Liver (tissue), 9 donors: ENCODE results near the gene ATRX. TPM values are rescaled to one million over a fixed set of nuclear protein-coding genes. Genes with fewer than 3 reads are reported as not detected.

Source experiments
- DNase-seq: peaks from one replicate; pipeline ENCODE4 v3.0.0-alpha.2; 2017; ENCODE audit warnings: low spot score
- H3K27ac ChIP-seq, 2 donors: one replicate each; pipeline ENCODE4 v1.7.0; 2013; ENCODE audit warnings: inconsistent platforms in 2 of 2, low read length in 2 of 2, control low read depth in 1 of 2, low read depth in 1 of 2, mild to moderate bottlenecking in 1 of 2
- H3K27me3 ChIP-seq, 4 donors: one replicate each; pipeline versions ENCODE4 v1.6.1 to v1.7.0; 2013; ENCODE audit warnings: low read length in 3 of 4, inconsistent platforms in 1 of 4, mild to moderate bottlenecking in 1 of 4, moderate library complexity in 1 of 4; ENCODE audit not compliant: control insufficient read depth in 4 of 4, insufficient read depth in 4 of 4
- H3K36me3 ChIP-seq, 4 donors: one replicate each; pipeline versions ENCODE4 v1.6.1 to v1.7.0; 2013; ENCODE audit warnings: low read length in 3 of 4, mild to moderate bottlenecking in 3 of 4, low read depth in 1 of 4, moderate library complexity in 1 of 4; ENCODE audit not compliant: control insufficient read depth in 4 of 4, insufficient read depth in 3 of 4
- H3K4me1 ChIP-seq, 4 donors: one replicate each; pipeline versions ENCODE4 v1.6.1 to v1.7.0; 2013; ENCODE audit warnings: low read length in 3 of 4, mild to moderate bottlenecking in 3 of 4, moderate library complexity in 1 of 4; ENCODE audit not compliant: control insufficient read depth in 4 of 4, insufficient read depth in 4 of 4
- H3K4me3 ChIP-seq, 3 donors: one replicate each; pipeline versions ENCODE4 v1.6.1 to v1.7.0; 2013; ENCODE audit warnings: low read length in 3 of 3, control low read depth in 1 of 3, low read depth in 1 of 3, mild to moderate bottlenecking in 1 of 3
- H3K9ac ChIP-seq, 2 donors: one replicate each; pipeline ENCODE4 v1.7.0; 2013; ENCODE audit warnings: low read length in 2 of 2, mild to moderate bottlenecking in 2 of 2, moderate library complexity in 2 of 2, control low read depth in 1 of 2, low read depth in 1 of 2
- H3K9me3 ChIP-seq, 4 donors: one replicate each; pipeline versions ENCODE4 v1.6.1 to v1.7.0; 2013; ENCODE audit warnings: low read length in 3 of 4; ENCODE audit not compliant: control insufficient read depth in 4 of 4
- ATF3 ChIP-seq: IDR thresholded peaks from 2 replicates; pipeline ENCODE4 v1.6.1; 2016; ENCODE audit warnings: antibody characterized with exemption
- CTCF ChIP-seq: fragments of 150-350 bp; IDR thresholded peaks from 2 replicates; pipeline ENCODE4 v1.5.1; 2017; ENCODE audit warnings: improper control_type of control experiment, low read depth, low read length; ENCODE audit not compliant: missing input control
- EGR1 ChIP-seq, 2 donors: IDR thresholded peaks; 2 replicates each; pipeline ENCODE4 v1.6.1; 2016 to 2018; ENCODE audit warnings: antibody characterized with exemption in 2 of 2, low read depth in 2 of 2
- FOXA2 ChIP-seq: IDR thresholded peaks from 2 replicates; pipeline ENCODE4 v1.6.1; 2016; ENCODE audit warnings: antibody characterized with exemption
- GABPA ChIP-seq, 2 donors: IDR thresholded peaks in 1 of 2; conservative IDR thresholded peaks in 1 of 2; 2 replicates each; pipeline ENCODE4 v1.6.1; 2016; ENCODE audit warnings: antibody characterized with exemption in 2 of 2, mild to moderate bottlenecking in 1 of 2, moderate library complexity in 1 of 2
- HNF4A ChIP-seq, 2 donors: conservative IDR thresholded peaks; 2 replicates each; pipeline ENCODE4 v1.6.1; 2016; ENCODE audit warnings: antibody characterized with exemption in 2 of 2, mild to moderate bottlenecking in 2 of 2
- HNF4G ChIP-seq: IDR thresholded peaks from 2 replicates; pipeline ENCODE4 v1.6.1; 2016; ENCODE audit warnings: antibody characterized with exemption
- JUND ChIP-seq, 2 donors: IDR thresholded peaks; 2 replicates each; pipeline ENCODE4 v1.6.1; 2016; ENCODE audit warnings: antibody characterized with exemption in 2 of 2
- NR2F2 ChIP-seq: IDR thresholded peaks from 2 replicates; pipeline ENCODE4 v1.6.1; 2016; ENCODE audit warnings: antibody characterized with exemption
- RAD21 ChIP-seq, 2 donors: IDR thresholded peaks; 2 replicates each; pipeline ENCODE4 v1.6.1; 2016; ENCODE audit warnings: antibody characterized with exemption in 2 of 2, mild to moderate bottlenecking in 2 of 2
- REST ChIP-seq: IDR thresholded peaks from 2 replicates; pipeline ENCODE4 v1.6.1; 2016; ENCODE audit warnings: antibody characterized with exemption, mild to moderate bottlenecking
- RXRA ChIP-seq, 2 donors: IDR thresholded peaks; 2 replicates each; pipeline ENCODE4 v1.6.1; 2017 to 2018; ENCODE audit warnings: antibody characterized with exemption in 2 of 2, mild to moderate bottlenecking in 1 of 2
- SP1 ChIP-seq: IDR thresholded peaks from 2 replicates; pipeline ENCODE4 v1.6.1; 2018; ENCODE audit warnings: antibody characterized with exemption, mild to moderate bottlenecking
- TAF1 ChIP-seq: conservative IDR thresholded peaks from 2 replicates; pipeline ENCODE4 v1.6.1; 2016; ENCODE audit warnings: antibody characterized with exemption, mild to moderate bottlenecking
- YY1 ChIP-seq: IDR thresholded peaks from 2 replicates; pipeline ENCODE4 v1.6.1; 2016; ENCODE audit warnings: antibody characterized with exemption, mild to moderate bottlenecking
- ZBTB33 ChIP-seq: IDR thresholded peaks from 2 replicates; pipeline ENCODE4 v1.6.1; 2016; ENCODE audit warnings: antibody characterized with exemption
- WGBS: extraction: QIAGEN DNeasy Blood & Tissue Kit; methylation state at CpG from one replicate; pipeline ENCODE4 v1.1.7; 2013; 5-methylcytosine and 5-hydroxymethylcytosine counted together
- polyA plus RNA-seq, 2 donors: library from polyadenylated mRNA; stranded (reverse) in 1 of 2; unstranded in 1 of 2; fragments of 200-250 nt in 1 of 2; fragments of >200 nt in 1 of 2; fragmentation: Nextera tagmentation in 1 of 2; extraction: Ambion mirVana in 1 of 2; gene quantifications; one replicate each; pipeline versions ENCODE4 v1.2.1 to v1.2.3, GENCODE V29; 2013 to 2015
- total RNA-seq, 2 donors: library from RNA; depleted of rRNA; stranded (reverse); fragments of >200 nt; gene quantifications; one replicate each; pipeline ENCODE4 v1.2.3, GENCODE V29; 2014
- TF ChIP-seq, protein P1 (sequence below): IDR thresholded peaks from 2 replicates; pipeline ENCODE4 v1.6.1; 2016; ENCODE audit warnings: antibody characterized with exemption
- donor health status: healthy.
- donor health status: healthy.
- donor health status: healthy.
- donor health status: healthy.
- donor health status: healthy.

The ATRX gene
- total and polyA plus RNA-seq, 4 donors = 4.6 to 38.5 (median 32.0) TPM

DNA sequence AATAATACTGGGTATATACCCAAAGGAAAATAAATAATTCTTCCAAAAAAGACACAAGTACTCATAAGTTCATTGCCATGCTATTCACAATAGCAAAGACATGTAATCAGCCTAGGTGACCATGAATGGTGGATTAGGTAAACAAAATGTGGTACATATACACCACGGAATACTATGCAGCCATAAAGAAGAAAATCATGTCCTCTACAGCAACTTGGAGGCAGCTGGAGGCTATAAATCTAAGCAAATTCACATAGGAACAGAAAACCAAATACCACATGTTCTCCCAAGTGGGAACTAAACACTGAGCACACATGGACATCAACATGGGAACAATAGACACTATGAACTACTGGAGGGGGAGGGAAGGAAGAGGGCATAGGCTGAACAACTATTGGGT is 146.2 kb downstream of the ATRX start:
- Histone ChIP-seq H3K4me1 (no peaks in the 10 kb centered on the region), H3K36me3 (peaks cover 0 to 6% (median 4%) of the 10 kb centered on the region in 4 donors), H3K4me3 (no peak overlapping the region), H3K9ac (no peak overlapping the region), H3K27ac (no peak overlapping the region), H3K27me3 (no peaks in the 10 kb centered on the region), H3K9me3 (no peaks in the 10 kb centered on the region)
- WGBS = 100% methylated on average over 1 of the region's 1 CpG
- no peak for TF ChIP-seq EGR1 (IDR thresholded peaks at IDR 0.05; ENCODE audit: low read depth in 2 of 2)
- TF ChIP-seq HNF4G = no peak
- TF ChIP-seq, protein P1, sequence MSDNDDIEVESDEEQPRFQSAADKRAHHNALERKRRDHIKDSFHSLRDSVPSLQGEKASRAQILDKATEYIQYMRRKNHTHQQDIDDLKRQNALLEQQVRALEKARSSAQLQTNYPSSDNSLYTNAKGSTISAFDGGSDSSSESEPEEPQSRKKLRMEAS = no peak
- no peak for TF ChIP-seq NR2F2
- TF ChIP-seq CTCF = no peak
- no peak for TF ChIP-seq ZBTB33
- TF ChIP-seq ATF3 = no peak
- TF ChIP-seq GABPA (IDR thresholded peaks at IDR 0.05 in 1 of 2, conservative IDR thresholded peaks at IDR 0.05 in 1 of 2) = no peak
- no peak for TF ChIP-seq REST
- DNase-seq = no peak

DNA sequence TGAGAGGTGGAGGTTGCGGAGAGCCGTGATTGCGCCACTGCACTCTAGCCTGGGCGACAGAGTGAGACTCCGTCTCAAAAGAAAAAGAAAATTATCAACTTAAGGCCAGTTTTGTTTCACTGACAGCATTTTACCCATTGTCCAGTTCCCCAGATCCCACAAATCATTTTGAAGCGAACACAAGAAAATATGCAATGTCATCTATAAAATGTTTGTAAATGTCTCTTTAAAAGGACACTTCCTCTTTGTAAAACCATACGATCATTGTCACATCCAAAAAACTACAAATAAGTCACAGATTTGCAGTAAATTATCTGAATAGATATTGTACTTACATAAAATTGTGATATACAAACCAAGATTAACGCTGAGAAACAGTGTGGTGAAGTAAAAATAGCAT is 147.6 kb downstream of the ATRX start:
- Histone ChIP-seq H3K27ac (no peak overlapping the region), H3K36me3 (peaks cover 0 to 6% (median 4%) of the 10 kb centered on the region in 4 donors), H3K9ac (no peak overlapping the region), H3K27me3 (no peaks in the 10 kb centered on the region), H3K4me1 (no peaks in the 10 kb centered on the region), H3K9me3 (no peaks in the 10 kb centered on the region), H3K4me3 (no peak overlapping the region)
- DNase-seq = no peak
- 94% methylated on average over 8 of the region's 8 CpGs for whole genome bisulfite sequencing
- TF ChIP-seq HNF4A (conservative IDR thresholded peaks at IDR 0.05) (no peak), GABPA (IDR thresholded peaks at IDR 0.05 in 1 of 2, conservative IDR thresholded peaks at IDR 0.05 in 1 of 2) (no peak), REST (no peak), TAF1 (no peak), ATF3 (no peak), CTCF (no peak), RXRA (IDR thresholded peaks at IDR 0.05) (no peak), SP1 (no peak), EGR1 (IDR thresholded peaks at IDR 0.05; ENCODE audit: low read depth in 2 of 2) (no peak), FOXA2 (no peak), JUND (IDR thresholded peaks at IDR 0.05) (no peak), NR2F2 (no peak), YY1 (no peak), RAD21 (IDR thresholded peaks at IDR 0.05) (no peak), HNF4G (no peak)
- TF ChIP-seq, protein P1 = no peak
